IPS-18a (cell line): ENCODE data around the gene ROCK2.

Experiments used
- H3K27ac ChIP-seq: one replicate; pipeline ENCODE4 v1.5.1; 2013; ENCODE audit warnings: low read length
- H3K27me3 ChIP-seq: one replicate; pipeline ENCODE4 v1.6.1; 2013; ENCODE audit warnings: mild to moderate bottlenecking, low read length; ENCODE audit not compliant: control insufficient read depth, insufficient read depth
- H3K36me3 ChIP-seq: one replicate; pipeline ENCODE4 v1.6.1; 2013; ENCODE audit warnings: low read depth, low read length; ENCODE audit not compliant: control insufficient read depth
- H3K4me1 ChIP-seq: one replicate; pipeline ENCODE4 v1.6.1; 2013; ENCODE audit warnings: low read depth, low read length; ENCODE audit not compliant: control insufficient read depth
- H3K4me3 ChIP-seq: one replicate; pipeline ENCODE4 v1.5.1; 2013; ENCODE audit warnings: low read length
- H3K9ac ChIP-seq: one replicate; pipeline ENCODE4 v1.6.1; 2013; ENCODE audit warnings: mild to moderate bottlenecking, low read length, moderate library complexity
- H3K9me3 ChIP-seq: one replicate; pipeline ENCODE4 v1.6.1; 2013; ENCODE audit warnings: low read depth, low read length; ENCODE audit not compliant: control insufficient read depth

The ROCK2 gene

DNA sequence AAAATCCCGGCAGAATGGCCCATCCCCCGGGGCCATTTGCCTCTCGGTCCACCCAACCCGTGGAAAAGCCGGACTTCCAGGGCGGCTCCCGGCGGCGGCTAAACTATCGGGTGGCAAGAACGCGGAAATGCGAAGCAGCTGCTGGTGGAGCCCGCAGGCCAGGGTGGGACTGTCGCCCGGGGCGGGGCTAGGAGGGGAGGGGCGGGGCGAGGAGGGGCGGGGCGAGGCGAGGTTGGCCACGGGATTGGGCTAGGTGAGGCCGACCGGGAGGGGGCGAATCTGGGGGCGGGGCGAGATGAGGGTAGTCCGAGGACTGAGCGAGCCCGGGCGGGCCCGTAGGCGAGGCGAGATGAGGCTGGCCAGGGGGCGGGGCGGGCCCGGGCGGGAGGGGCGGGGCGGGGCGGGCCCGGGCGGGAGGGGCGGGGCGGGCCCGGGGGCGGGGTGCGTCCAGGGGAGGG, 189.5 kb downstream of the ROCK2 start:
- H3K9me3 ChIP-seq: no peaks in the 10 kb centered on the region
- peaks cover 6% of the 10 kb centered on the region for H3K4me1 ChIP-seq
- H3K27me3 ChIP-seq: peaks cover 21% of the 10 kb centered on the region
- peak overlapping the region; percentile 34 for H3K9ac ChIP-seq
- no peaks in the 10 kb centered on the region for H3K36me3 ChIP-seq
- H3K4me3 ChIP-seq: peak overlapping the region; percentile 62
- H3K27ac ChIP-seq: no peak overlapping the region

- Histone ChIP-seq H3K36me3 (no peaks in the 10 kb centered on the region), H3K9me3 (no peaks in the 10 kb centered on the region), H3K4me3 (peak overlapping the region; percentile 62), H3K27ac (no peak overlapping the region), H3K4me1 (peaks cover 6% of the 10 kb centered on the region), H3K9ac (peak overlapping the region; percentile 34), H3K27me3 (peaks cover 21% of the 10 kb centered on the region)
Measured at GRCh38 chr2:11154016-11154922, 190.2 kb downstream of the ROCK2 start.

GRCh38 chr2:11152591-11152990, 191.8 kb downstream of the ROCK2 start:
- no peaks in the 10 kb centered on the region for H3K9me3 ChIP-seq
- no peaks in the 10 kb centered on the region for H3K36me3 ChIP-seq
- H3K4me3 ChIP-seq: no peak overlapping the region
- H3K27me3 ChIP-seq: peaks cover 21% of the 10 kb centered on the region
- H3K27ac ChIP-seq: no peak overlapping the region
- H3K4me1 ChIP-seq: peaks cover 6% of the 10 kb centered on the region
- no peak overlapping the region for H3K9ac ChIP-seq

- H3K9ac ChIP-seq: no peak overlapping the region
- H3K36me3 ChIP-seq: no peaks in the 10 kb centered on the region
- no peak overlapping the region for H3K27ac ChIP-seq
- no peaks in the 10 kb centered on the region for H3K9me3 ChIP-seq
- H3K27me3 ChIP-seq: no peaks in the 10 kb centered on the region
- no peaks in the 10 kb centered on the region for H3K4me1 ChIP-seq
- no peak overlapping the region for H3K4me3 ChIP-seq
Measured at GRCh38 chr2:11147263-11147662, 197.2 kb downstream of the ROCK2 start.

- no peaks in the 10 kb centered on the region for H3K9me3 ChIP-seq
- H3K9ac ChIP-seq: no peak overlapping the region
- no peak overlapping the region for H3K27ac ChIP-seq
- H3K4me1 ChIP-seq: no peaks in the 10 kb centered on the region
- H3K4me3 ChIP-seq: no peak overlapping the region
- no peaks in the 10 kb centered on the region for H3K27me3 ChIP-seq
- no peaks in the 10 kb centered on the region for H3K36me3 ChIP-seq
Measured at GRCh38 chr2:11146076-11146475, 198.4 kb downstream of the ROCK2 start.

DNA sequence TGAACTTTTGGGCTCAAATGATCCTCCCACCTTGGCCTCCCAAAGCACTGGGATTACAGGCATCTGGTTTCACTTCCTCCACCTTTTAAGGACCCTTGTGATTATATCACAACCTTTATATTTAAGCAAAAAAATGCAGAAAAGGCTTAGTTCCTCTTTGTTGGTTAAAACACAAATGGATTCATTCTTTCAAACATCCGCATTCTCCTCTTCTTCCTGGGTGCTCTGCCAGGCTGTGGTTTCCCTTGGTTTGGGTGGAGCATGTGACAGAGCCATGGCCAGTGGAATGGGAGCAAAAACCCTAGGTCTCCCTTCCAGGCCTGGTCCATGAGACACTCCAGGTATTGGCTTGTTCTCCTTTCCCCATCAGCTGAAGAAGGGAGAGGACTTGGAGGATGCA, 199.1 kb downstream of the ROCK2 start:
- Histone ChIP-seq H3K36me3 (no peaks in the 10 kb centered on the region), H3K9me3 (no peaks in the 10 kb centered on the region), H3K4me1 (no peaks in the 10 kb centered on the region), H3K27ac (no peak overlapping the region), H3K27me3 (no peaks in the 10 kb centered on the region), H3K4me3 (no peak overlapping the region), H3K9ac (no peak overlapping the region)

DNA sequence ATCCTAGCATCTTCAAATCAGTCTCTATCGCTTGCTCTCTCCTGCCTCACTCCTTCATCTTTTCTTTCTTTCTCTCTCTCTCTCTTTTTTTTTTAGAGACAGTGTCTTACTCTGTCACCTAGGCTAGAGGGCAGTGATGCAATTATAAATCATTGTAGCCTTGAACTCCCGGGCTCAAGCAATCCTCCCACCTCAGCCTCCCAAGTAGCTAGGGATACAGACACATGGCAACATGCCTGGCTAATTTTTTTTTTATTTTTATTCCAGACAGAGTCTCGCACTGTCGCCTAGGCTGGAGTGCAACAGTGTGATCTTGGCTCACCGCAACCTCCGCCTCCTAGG, 199.7 kb downstream of the ROCK2 start:
- Histone ChIP-seq H3K4me3 (no peak overlapping the region), H3K27me3 (no peaks in the 10 kb centered on the region), H3K4me1 (no peaks in the 10 kb centered on the region), H3K9ac (no peak overlapping the region), H3K36me3 (no peaks in the 10 kb centered on the region), H3K27ac (no peak overlapping the region), H3K9me3 (no peaks in the 10 kb centered on the region)

GRCh38 chr2:11144077-11144737, 200.2 kb downstream of the ROCK2 start:
- Histone ChIP-seq H3K4me1 (no peaks in the 10 kb centered on the region), H3K9ac (no peak overlapping the region), H3K9me3 (no peaks in the 10 kb centered on the region), H3K27ac (no peak overlapping the region), H3K27me3 (no peaks in the 10 kb centered on the region), H3K4me3 (no peak overlapping the region), H3K36me3 (no peaks in the 10 kb centered on the region)

DNA sequence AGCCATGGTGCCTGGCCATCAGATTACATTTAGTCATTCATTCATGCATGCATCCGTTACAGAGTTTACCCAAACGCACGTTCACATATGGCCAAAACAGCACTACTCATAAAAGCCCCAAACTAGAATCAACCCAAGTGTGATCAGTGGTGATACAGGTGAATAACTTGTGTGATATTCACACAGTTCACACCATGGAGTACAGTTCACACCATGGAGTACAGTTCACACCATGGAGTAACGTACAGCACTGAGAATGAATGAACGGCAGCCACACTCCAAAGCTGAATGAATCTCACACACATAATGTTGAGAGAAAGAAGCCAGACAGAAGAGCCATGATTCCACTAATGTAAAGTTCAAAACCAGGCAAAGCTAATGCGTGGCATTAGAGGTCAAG, 201.4 kb downstream of the ROCK2 start:
- Histone ChIP-seq H3K27ac (no peak overlapping the region), H3K36me3 (no peaks in the 10 kb centered on the region), H3K9ac (no peak overlapping the region), H3K27me3 (no peaks in the 10 kb centered on the region), H3K9me3 (no peaks in the 10 kb centered on the region), H3K4me1 (no peaks in the 10 kb centered on the region), H3K4me3 (no peak overlapping the region)

DNA sequence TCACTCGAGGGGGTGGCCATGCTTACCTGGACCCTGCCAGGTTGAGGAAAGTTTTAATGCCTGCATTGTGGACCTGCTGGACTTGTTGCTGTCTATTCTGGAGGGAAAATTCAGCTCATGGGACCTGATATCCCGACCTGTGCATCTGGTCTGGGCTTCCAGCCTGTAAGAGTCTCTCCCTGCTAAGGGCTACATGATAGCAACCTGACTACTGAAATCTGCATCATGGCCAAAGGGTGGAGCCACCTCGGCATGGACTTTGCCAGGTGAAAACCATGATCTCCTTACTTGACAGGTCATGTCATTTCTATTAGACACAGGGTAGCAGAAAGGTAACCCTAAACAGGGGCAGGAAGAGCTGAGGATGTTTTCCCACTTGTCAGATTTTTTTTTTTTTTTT, 202.1 kb downstream of the ROCK2 start:
- Histone ChIP-seq H3K36me3 (no peaks in the 10 kb centered on the region), H3K4me1 (no peaks in the 10 kb centered on the region), H3K9me3 (no peaks in the 10 kb centered on the region), H3K9ac (no peak overlapping the region), H3K27ac (no peak overlapping the region), H3K27me3 (no peaks in the 10 kb centered on the region), H3K4me3 (no peak overlapping the region)

DNA sequence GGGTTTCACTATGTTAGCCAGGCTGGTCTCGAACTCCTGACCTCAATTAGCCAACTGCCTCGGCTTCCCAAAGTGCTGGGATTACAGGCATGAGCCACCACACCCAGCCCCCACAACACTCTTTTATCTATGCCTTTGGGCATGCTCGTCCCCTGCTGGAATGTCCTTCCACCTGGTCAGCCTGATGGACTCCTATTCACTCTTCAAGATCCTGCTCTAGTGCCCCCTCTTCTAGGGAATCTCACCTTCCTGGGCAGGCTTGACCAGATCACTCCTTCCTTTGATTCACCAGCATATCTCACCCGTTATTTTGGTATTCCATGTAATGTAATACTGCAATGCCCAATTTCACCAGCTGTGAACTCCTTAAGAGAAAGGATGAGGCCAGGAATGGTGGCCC, 203.1 kb downstream of the ROCK2 start:
- Histone ChIP-seq H3K27me3 (no peaks in the 10 kb centered on the region), H3K9ac (no peak overlapping the region), H3K4me3 (no peak overlapping the region), H3K27ac (no peak overlapping the region), H3K4me1 (no peaks in the 10 kb centered on the region), H3K36me3 (no peaks in the 10 kb centered on the region), H3K9me3 (no peaks in the 10 kb centered on the region)

GRCh38 chr2:11140492-11140891, 203.9 kb downstream of the ROCK2 start:
- Histone ChIP-seq H3K4me3 (no peak overlapping the region), H3K9me3 (no peaks in the 10 kb centered on the region), H3K4me1 (no peaks in the 10 kb centered on the region), H3K27me3 (no peaks in the 10 kb centered on the region), H3K36me3 (no peaks in the 10 kb centered on the region), H3K9ac (no peak overlapping the region), H3K27ac (no peak overlapping the region)
